K562 (cell line): ENCODE measurements around the gene LMNTD2. TPM values are rescaled to one million over a fixed set of nuclear protein-coding genes. Genes with fewer than 3 reads are reported as not detected.
A peak's percentile ranks its signal among the peaks of the same experiment; 100 is the strongest.

Source experiments
- CBX3 ChIP-seq, 2 experiments: IDR thresholded peaks; 1 replicate in 1 of 2; 2 replicates in 1 of 2; pipeline ENCODE4 v1.6.1; 2012; ENCODE audit warnings: inconsistent platforms in 2 of 2, low read length in 2 of 2, borderline replicate concordance in 1 of 2, control low read depth in 1 of 2
- GATA2 ChIP-seq: sonication (generic); formaldehyde crosslinking; IDR thresholded peaks from 2 replicates; pipeline ENCODE4 v1.4.0; 2020; ENCODE audit warnings: mild to moderate bottlenecking, missing genetic modification reagents
- HNRNPL ChIP-seq: fragments of 200-400 bp; formaldehyde crosslinking; IDR thresholded peaks from 2 replicates; pipeline ENCODE4 v1.6.1; 2017; ENCODE audit warnings: low read depth, mild to moderate bottlenecking, low read length
- KLF1 ChIP-seq: fragments of 450-650 bp; IDR thresholded peaks from 2 replicates; pipeline ENCODE4 v1.6.1; 2016; ENCODE audit warnings: missing genetic modification characterization, missing compliant biosample characterization
- PHB ChIP-seq: fragments of 250-450 bp; sonication (Bioruptor Pico); IDR thresholded peaks from 2 replicates; pipeline ENCODE4 v1.5.0; 2021
- RHOXF2B ChIP-seq: fragments of 250-450 bp; sonication (Bioruptor Pico); conservative IDR thresholded peaks from 2 replicates; pipeline ENCODE4 v1.5.1; 2021
- STAT5A ChIP-seq: IDR thresholded peaks from 2 replicates; pipeline ENCODE4 v1.6.1; 2012; ENCODE audit warnings: low read length, inconsistent platforms, borderline replicate concordance
- YY1 ChIP-seq, 3 experiments: IDR thresholded peaks; 2 replicates each; pipeline ENCODE4 v1.6.1; 2011; ENCODE audit warnings: low read length in 2 of 3, mild to moderate bottlenecking in 2 of 3, moderate library complexity in 2 of 3, borderline replicate concordance in 1 of 3, control low read depth in 1 of 3, low read depth in 1 of 3; ENCODE audit not compliant: insufficient read depth in 3 of 3, insufficient replicate concordance in 2 of 3, control insufficient read depth in 1 of 3, insufficient read length in 1 of 3; ENCODE audit errors: extremely low read depth in 1 of 3
- ZBTB8A ChIP-seq: fragments of 450-650 bp; IDR thresholded peaks from 2 replicates; pipeline ENCODE4 v1.6.1; 2018; ENCODE audit warnings: mild to moderate bottlenecking, moderate library complexity; ENCODE audit not compliant: partially characterized antibody
- ZNF121 ChIP-seq: sonication (generic); formaldehyde crosslinking; conservative IDR thresholded peaks from 2 replicates; pipeline ENCODE4 v1.8.0; 2022; ENCODE audit warnings: missing genetic modification reagents
- ZNF140 ChIP-seq: fragments of 250-450 bp; sonication (Bioruptor Pico); IDR thresholded peaks from 2 replicates; pipeline ENCODE4 v1.8.0; 2021; ENCODE audit warnings: moderate library complexity, mild to moderate bottlenecking, inconsistent platforms
- ZNF184 ChIP-seq: sonication (generic); formaldehyde crosslinking; IDR thresholded peaks from 2 replicates; pipeline ENCODE4 v1.5.0; 2020; ENCODE audit warnings: missing genetic modification reagents
- ZNF224 ChIP-seq: sonication (generic); formaldehyde crosslinking; IDR thresholded peaks from 2 replicates; pipeline ENCODE4 v1.8.0; 2022; ENCODE audit warnings: mild to moderate bottlenecking, missing genetic modification reagents
- ZNF695 ChIP-seq: fragments of 450-650 bp; formaldehyde crosslinking; IDR thresholded peaks from 2 replicates; pipeline ENCODE4 v1.4.0; 2020; ENCODE audit warnings: mild to moderate bottlenecking, moderate library complexity
- ZZZ3 ChIP-seq: fragments of 450-650 bp; IDR thresholded peaks from 2 replicates; pipeline ENCODE4 v1.6.1; 2016; ENCODE audit warnings: antibody characterized with exemption, mild to moderate bottlenecking, moderate library complexity
- polyA plus RNA-seq, 8 experiments: library from polyadenylated mRNA; depleted of rRNA in 4 of 8; stranded (reverse) in 5 of 8; unstranded in 3 of 8; fragments of >200 nt; fragmentation: Nextera tagmentation in 2 of 8; fragmentation: Illumina TruSeq in 1 of 8; extraction: Ambion mirVana in 2 of 8; extraction: Trizol in 1 of 8; gene quantifications; 2 replicates each; pipeline versions ENCODE4 v1.2.1 to v1.2.3, GENCODE V29; 2011 to 2014; ENCODE audit warnings: inconsistent platforms in 1 of 8, missing spikeins in 1 of 8
- total RNA-seq, 7 experiments: library from RNA; depleted of rRNA in 6 of 7; stranded (reverse); fragments of >200 nt in 6 of 7; fragmentation: Illumina TruSeq in 2 of 7; extraction: Trizol in 2 of 7; gene quantifications; 2 replicates each; pipeline versions ENCODE4 v1.2.1 to v1.2.3, GENCODE V29; 2011 to 2021; ENCODE audit warnings: low replicate concordance in 1 of 7
- TF ChIP-seq, protein P1 (sequence below): sonication (generic); formaldehyde crosslinking; IDR thresholded peaks from 2 replicates; pipeline ENCODE4 v1.8.1; 2023; ENCODE audit warnings: mild to moderate bottlenecking, missing genetic modification reagents
- TF ChIP-seq, protein P2 (sequence below): fragments of 450-650 bp; formaldehyde crosslinking; IDR thresholded peaks from 2 replicates; pipeline ENCODE4 v1.4.0; 2020; ENCODE audit warnings: mild to moderate bottlenecking, moderate library complexity
- TF ChIP-seq, protein P3 (sequence below): fragments of 250-450 bp; sonication (Bioruptor Pico); IDR thresholded peaks from 2 replicates; pipeline ENCODE4 v1.8.0; 2021; ENCODE audit warnings: moderate library complexity, mild to moderate bottlenecking, inconsistent platforms
- TF ChIP-seq, protein P4 (sequence below): sonication (generic); formaldehyde crosslinking; IDR thresholded peaks from 2 replicates; pipeline ENCODE4 v1.8.0; 2022; ENCODE audit warnings: missing genetic modification reagents, mild to moderate bottlenecking, moderate library complexity, borderline replicate concordance
- TF ChIP-seq, protein P5 (sequence below): fragments of 450-650 bp; IDR thresholded peaks from 2 replicates; pipeline ENCODE4 v1.6.1; 2016; ENCODE audit warnings: missing biosample characterization, missing genetic modification characterization

LMNTD2 gene
- total and polyA plus RNA-seq, 9 of the 15 experiments (the other 6 are each of a cell fraction or from before 2014, with no cell fraction given): 0.48 to 4.2 (median 1.5) TPM; not detected in 3

DNA sequence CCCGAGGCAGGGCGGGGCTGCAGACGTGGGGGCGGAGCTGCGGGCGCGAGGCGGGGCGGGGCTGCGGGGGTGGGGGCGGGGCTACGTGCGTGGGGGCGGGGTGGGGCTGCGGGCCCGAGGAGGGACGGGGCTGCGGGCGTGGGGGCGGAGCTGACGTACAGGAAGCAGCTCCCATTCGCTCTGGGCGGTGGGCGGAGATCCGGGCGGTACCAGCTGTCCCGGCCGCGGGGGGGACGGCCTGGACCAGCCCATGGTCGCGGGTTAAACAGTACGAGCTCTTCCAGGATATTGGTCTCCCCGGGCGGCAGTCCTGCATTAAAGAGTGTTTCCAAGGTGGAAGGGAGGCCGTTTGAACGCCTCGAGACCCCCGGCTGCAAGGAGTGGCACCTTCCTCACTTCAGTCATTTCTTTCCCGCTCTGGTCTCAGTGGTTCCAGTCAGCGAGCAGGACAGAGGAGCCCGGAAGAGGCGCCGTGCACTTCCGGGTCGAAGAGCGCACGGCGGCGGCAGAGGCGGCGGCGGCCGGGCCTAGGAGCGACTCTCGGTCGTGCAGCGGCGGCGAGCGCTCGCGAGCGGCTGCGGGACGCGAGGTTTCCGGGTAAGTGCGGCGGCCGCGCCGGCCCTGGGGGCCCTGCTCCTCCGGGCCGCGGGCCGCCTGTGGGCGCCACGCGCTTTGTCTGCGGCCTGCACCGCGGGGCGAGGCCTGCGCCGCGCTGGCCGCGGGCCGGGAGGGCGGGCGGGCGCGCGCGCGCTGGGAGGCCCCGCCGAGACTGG, 15.6 kb upstream of the LMNTD2 start, which contains the start of gene PHRF1 (continued):
- TF ChIP-seq, protein P1, sequence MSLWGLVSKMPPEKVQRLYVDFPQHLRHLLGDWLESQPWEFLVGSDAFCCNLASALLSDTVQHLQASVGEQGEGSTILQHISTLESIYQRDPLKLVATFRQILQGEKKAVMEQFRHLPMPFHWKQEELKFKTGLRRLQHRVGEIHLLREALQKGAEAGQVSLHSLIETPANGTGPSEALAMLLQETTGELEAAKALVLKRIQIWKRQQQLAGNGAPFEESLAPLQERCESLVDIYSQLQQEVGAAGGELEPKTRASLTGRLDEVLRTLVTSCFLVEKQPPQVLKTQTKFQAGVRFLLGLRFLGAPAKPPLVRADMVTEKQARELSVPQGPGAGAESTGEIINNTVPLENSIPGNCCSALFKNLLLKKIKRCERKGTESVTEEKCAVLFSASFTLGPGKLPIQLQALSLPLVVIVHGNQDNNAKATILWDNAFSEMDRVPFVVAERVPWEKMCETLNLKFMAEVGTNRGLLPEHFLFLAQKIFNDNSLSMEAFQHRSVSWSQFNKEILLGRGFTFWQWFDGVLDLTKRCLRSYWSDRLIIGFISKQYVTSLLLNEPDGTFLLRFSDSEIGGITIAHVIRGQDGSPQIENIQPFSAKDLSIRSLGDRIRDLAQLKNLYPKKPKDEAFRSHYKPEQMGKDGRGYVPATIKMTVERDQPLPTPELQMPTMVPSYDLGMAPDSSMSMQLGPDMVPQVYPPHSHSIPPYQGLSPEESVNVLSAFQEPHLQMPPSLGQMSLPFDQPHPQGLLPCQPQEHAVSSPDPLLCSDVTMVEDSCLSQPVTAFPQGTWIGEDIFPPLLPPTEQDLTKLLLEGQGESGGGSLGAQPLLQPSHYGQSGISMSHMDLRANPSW (CRISPR knock-in tag): no peak
- no peak for TF ChIP-seq ZBTB8A
- TF ChIP-seq STAT5A: no peak
- TF ChIP-seq RHOXF2B (CRISPR knock-in tag): no peak
- no peak for TF ChIP-seq HNRNPL
- peak in 2 of 3 experiments; percentile 36 to 51 for TF ChIP-seq YY1 (IDR thresholded peaks at IDR 0.05; ENCODE audit: borderline replicate concordance in 1 of 3, control insufficient read depth in 1 of 3, extremely low read depth in 1 of 3, insufficient read depth in 3 of 3, insufficient read length in 1 of 3, insufficient replicate concordance in 2 of 3, low read depth in 1 of 3, low read length in 2 of 3)
- 0 out of 2 replicates have a peak, but pooled peaks have one; percentile 23 for TF ChIP-seq ZNF224
- TF ChIP-seq KLF1 (tag): no peak; the same call in 1 of the 2 replicates
- TF ChIP-seq GATA2 (CRISPR knock-in tag): no peak
- TF ChIP-seq, protein P2, sequence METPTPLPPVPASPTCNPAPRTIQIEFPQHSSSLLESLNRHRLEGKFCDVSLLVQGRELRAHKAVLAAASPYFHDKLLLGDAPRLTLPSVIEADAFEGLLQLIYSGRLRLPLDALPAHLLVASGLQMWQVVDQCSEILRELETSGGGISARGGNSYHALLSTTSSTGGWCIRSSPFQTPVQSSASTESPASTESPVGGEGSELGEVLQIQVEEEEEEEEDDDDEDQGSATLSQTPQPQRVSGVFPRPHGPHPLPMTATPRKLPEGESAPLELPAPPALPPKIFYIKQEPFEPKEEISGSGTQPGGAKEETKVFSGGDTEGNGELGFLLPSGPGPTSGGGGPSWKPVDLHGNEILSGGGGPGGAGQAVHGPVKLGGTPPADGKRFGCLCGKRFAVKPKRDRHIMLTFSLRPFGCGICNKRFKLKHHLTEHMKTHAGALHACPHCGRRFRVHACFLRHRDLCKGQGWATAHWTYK (CRISPR knock-in tag): no peak
- no peak for TF ChIP-seq PHB (CRISPR knock-in tag)
- TF ChIP-seq, protein P3, sequence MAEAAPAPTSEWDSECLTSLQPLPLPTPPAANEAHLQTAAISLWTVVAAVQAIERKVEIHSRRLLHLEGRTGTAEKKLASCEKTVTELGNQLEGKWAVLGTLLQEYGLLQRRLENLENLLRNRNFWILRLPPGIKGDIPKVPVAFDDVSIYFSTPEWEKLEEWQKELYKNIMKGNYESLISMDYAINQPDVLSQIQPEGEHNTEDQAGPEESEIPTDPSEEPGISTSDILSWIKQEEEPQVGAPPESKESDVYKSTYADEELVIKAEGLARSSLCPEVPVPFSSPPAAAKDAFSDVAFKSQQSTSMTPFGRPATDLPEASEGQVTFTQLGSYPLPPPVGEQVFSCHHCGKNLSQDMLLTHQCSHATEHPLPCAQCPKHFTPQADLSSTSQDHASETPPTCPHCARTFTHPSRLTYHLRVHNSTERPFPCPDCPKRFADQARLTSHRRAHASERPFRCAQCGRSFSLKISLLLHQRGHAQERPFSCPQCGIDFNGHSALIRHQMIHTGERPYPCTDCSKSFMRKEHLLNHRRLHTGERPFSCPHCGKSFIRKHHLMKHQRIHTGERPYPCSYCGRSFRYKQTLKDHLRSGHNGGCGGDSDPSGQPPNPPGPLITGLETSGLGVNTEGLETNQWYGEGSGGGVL (CRISPR knock-in tag): no peak
- TF ChIP-seq ZNF121 (CRISPR knock-in tag): no peak
- TF ChIP-seq CBX3 (IDR thresholded peaks at IDR 0.05; ENCODE audit: borderline replicate concordance in 1 of 2, low read length in 2 of 2): no peak
- TF ChIP-seq, protein P4, sequence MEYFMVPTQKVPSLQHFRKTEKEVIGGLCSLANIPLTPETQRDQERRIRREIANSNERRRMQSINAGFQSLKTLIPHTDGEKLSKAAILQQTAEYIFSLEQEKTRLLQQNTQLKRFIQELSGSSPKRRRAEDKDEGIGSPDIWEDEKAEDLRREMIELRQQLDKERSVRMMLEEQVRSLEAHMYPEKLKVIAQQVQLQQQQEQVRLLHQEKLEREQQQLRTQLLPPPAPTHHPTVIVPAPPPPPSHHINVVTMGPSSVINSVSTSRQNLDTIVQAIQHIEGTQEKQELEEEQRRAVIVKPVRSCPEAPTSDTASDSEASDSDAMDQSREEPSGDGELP (CRISPR knock-in tag): peak; percentile 83
- TF ChIP-seq, protein P5, sequence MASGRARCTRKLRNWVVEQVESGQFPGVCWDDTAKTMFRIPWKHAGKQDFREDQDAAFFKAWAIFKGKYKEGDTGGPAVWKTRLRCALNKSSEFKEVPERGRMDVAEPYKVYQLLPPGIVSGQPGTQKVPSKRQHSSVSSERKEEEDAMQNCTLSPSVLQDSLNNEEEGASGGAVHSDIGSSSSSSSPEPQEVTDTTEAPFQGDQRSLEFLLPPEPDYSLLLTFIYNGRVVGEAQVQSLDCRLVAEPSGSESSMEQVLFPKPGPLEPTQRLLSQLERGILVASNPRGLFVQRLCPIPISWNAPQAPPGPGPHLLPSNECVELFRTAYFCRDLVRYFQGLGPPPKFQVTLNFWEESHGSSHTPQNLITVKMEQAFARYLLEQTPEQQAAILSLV: no peak
- TF ChIP-seq ZZZ3: no peak
- no peak for TF ChIP-seq ZNF695 (CRISPR knock-in tag)
- TF ChIP-seq ZNF140 (CRISPR knock-in tag): no peak
- TF ChIP-seq ZNF184 (CRISPR knock-in tag): no peak
